K562 (cell line): ENCODE results near the gene TENM3. TPM values are rescaled to one million over a fixed set of nuclear protein-coding genes. Genes with fewer than 3 reads are reported as not detected.

Source experiments
- ATAC-seq: fragments of 200-7000 bp; cut with Tn5 transposase; 3 replicates; pipeline ENCODE4 v1.9.1; 2020; ENCODE audit warnings: moderate library complexity
- BruUV-seq: library from RNA; stranded (reverse); fragments of 400-500 nt; replicated peaks from 2 replicates; lab custom pipeline; 2021; lab: Mats Ljungman, UMichigan
- CTCF ChIA-PET: fragments of 300-600 bp; formaldehyde crosslinking; extraction: SDS; loops from one replicate; lab custom pipeline; 2021; ENCODE audit warnings: low intra/inter-chr PET ratio; lab: Yijun Ruan, JAX
- POLR2A ChIA-PET: fragments of 300-600, 350-650 bp; sonication (Branson Sonifier 250); formaldehyde crosslinking; extraction: SDS; loops from one replicate; lab custom pipeline; 2021; ENCODE audit warnings: antibody characterized with exemption, inconsistent platforms; lab: Yijun Ruan, JAX
- DNase-seq, 4 experiments: peaks; one replicate each; pipeline versions ENCODE4 v3.0.0 to v3.0.0-alpha.2; 2011 to 2018; ENCODE audit warnings: low spot score in 3 of 4, mixed read lengths in 3 of 4; ENCODE audit errors: extremely low read depth in 1 of 4
- FAIRE-seq: peaks from 2 replicates; lab custom pipeline; 2011; peaks lifted over from hg19 to GRCh38; lab: Jason Lieb, UNC
- H2AFZ ChIP-seq: 2 replicates; pipeline ENCODE4 v1.6.0; 2011; ENCODE audit warnings: low read depth, low read length, control low read depth, inconsistent platforms
- H3K27ac ChIP-seq: fragments of 200-600 bp; 3 replicates; pipeline ENCODE4 v1.8.0; 2011; ENCODE audit warnings: low read depth, mild to moderate bottlenecking, control low read depth, inconsistent platforms, low read length, moderate library complexity, mixed read lengths; ENCODE audit errors: extremely low read depth
- H3K27me3 ChIP-seq, 2 experiments: fragments of 300-600 bp in 1 of 2; 2 replicates in 1 of 2; 3 replicates in 1 of 2; pipeline versions ENCODE4 v1.6.0 to v1.8.0; 2011; ENCODE audit warnings: inconsistent platforms in 2 of 2, low read length in 2 of 2, mild to moderate bottlenecking in 1 of 2, mixed read lengths in 1 of 2, moderate library complexity in 1 of 2; ENCODE audit not compliant: control insufficient read depth in 2 of 2, insufficient read depth in 2 of 2
- H3K36me3 ChIP-seq: fragments of 300-600 bp; 3 replicates; pipeline ENCODE4 v1.8.0; 2011; ENCODE audit warnings: mild to moderate bottlenecking, low read length, inconsistent platforms; ENCODE audit not compliant: control insufficient read depth, insufficient read depth
- H3K4me1 ChIP-seq, 2 experiments: fragments of 200-600 bp in 1 of 2; replicated peaks in 1 of 2; 2 replicates in 1 of 2; 3 replicates in 1 of 2; pipeline versions ENCODE4 v1.5.1 to v1.8.0; 2011; ENCODE audit warnings: inconsistent platforms in 2 of 2, low read length in 2 of 2, mild to moderate bottlenecking in 1 of 2, mixed read lengths in 1 of 2, moderate library complexity in 1 of 2; ENCODE audit not compliant: control insufficient read depth in 2 of 2, insufficient read depth in 2 of 2
- H3K4me2 ChIP-seq: 2 replicates; pipeline ENCODE4 v1.6.1; 2011; ENCODE audit warnings: low read length, control low read depth, inconsistent platforms, mixed read lengths; ENCODE audit not compliant: insufficient read depth
- H3K4me3 ChIP-seq: fragments of 200-600 bp; sonication (generic), shearing (Covaris generic); 2 replicates; pipeline ENCODE4 v1.5.1; 2016; ENCODE audit warnings: control low read depth, inconsistent platforms
- H3K79me2 ChIP-seq: fragments of 200-600 bp; 3 replicates; pipeline ENCODE4 v1.8.0; 2011; ENCODE audit warnings: low read length, inconsistent platforms; ENCODE audit not compliant: control insufficient read depth, insufficient read depth
- H3K9ac ChIP-seq, 2 experiments: 2 replicates each; pipeline versions ENCODE4 v1.6.0 to v1.6.1; 2011; ENCODE audit warnings: low read depth in 2 of 2, low read length in 2 of 2, control low read depth in 1 of 2, inconsistent platforms in 1 of 2, mild to moderate bottlenecking in 1 of 2, mixed read lengths in 1 of 2; ENCODE audit not compliant: insufficient read depth in 1 of 2
- H3K9me1 ChIP-seq: one replicate; pipeline ENCODE4 v1.6.0; 2011; ENCODE audit warnings: inconsistent platforms, mild to moderate bottlenecking, low read length, moderate library complexity; ENCODE audit not compliant: control insufficient read depth, insufficient read depth
- H3K9me3 ChIP-seq: replicated peaks from 2 replicates; pipeline ENCODE4 v1.5.1; 2011; ENCODE audit warnings: low read depth, low read length, inconsistent platforms; ENCODE audit not compliant: control insufficient read depth, insufficient read depth
- H4K20me1 ChIP-seq: replicated peaks from 2 replicates; pipeline ENCODE4 v1.6.1; 2011; ENCODE audit warnings: low read length, inconsistent platforms, mixed read lengths; ENCODE audit not compliant: control insufficient read depth, insufficient read depth
- BCL6 ChIP-seq: fragments of 250-450 bp; sonication (Bioruptor Pico); IDR thresholded peaks from 2 replicates; pipeline ENCODE4 v1.4.0; 2020
- CBFA2T3 ChIP-seq: fragments of 450-650 bp; IDR thresholded peaks from 2 replicates; pipeline ENCODE4 v1.6.1; 2017
- EP400 ChIP-seq: fragments of 450-650 bp; IDR thresholded peaks from 2 replicates; pipeline ENCODE4 v1.6.1; 2017; ENCODE audit warnings: antibody characterized with exemption, mild to moderate bottlenecking, moderate library complexity
- HMGXB4 ChIP-seq: sonication (generic); formaldehyde crosslinking; IDR thresholded peaks from 2 replicates; pipeline ENCODE4 v1.8.1; 2023; ENCODE audit warnings: mild to moderate bottlenecking, missing genetic modification reagents
- MCM2 ChIP-seq: fragments of 450-650 bp; IDR thresholded peaks from 2 replicates; pipeline ENCODE4 v1.6.1; 2017; ENCODE audit warnings: low read depth, mild to moderate bottlenecking
- NR2C2 ChIP-seq, 2 experiments: fragments of 200-800 bp in 1 of 2; sonication (Bioruptor generic) in 1 of 2; sonication (generic) in 1 of 2; formaldehyde crosslinking in 1 of 2; IDR thresholded peaks; 2 replicates each; pipeline versions ENCODE4 v1.6.1 to v1.8.0; 2016 to 2022; ENCODE audit warnings: mild to moderate bottlenecking in 1 of 2, missing compliant biosample characterization in 1 of 2, missing genetic modification characterization in 1 of 2, missing genetic modification reagents in 1 of 2
- PPARD ChIP-seq: fragments of 250-450 bp; sonication (Bioruptor Pico); IDR thresholded peaks from 2 replicates; pipeline ENCODE4 v1.8.0; 2022; ENCODE audit warnings: inconsistent platforms, mild to moderate bottlenecking, moderate library complexity
- RBM39 ChIP-seq: fragments of 200-400 bp; formaldehyde crosslinking; optimal IDR thresholded peaks from 2 replicates; pipeline ENCODE3; 2018; ENCODE audit warnings: low read depth, low read length
- ZFP30 ChIP-seq: fragments of 250-450 bp; sonication (Bioruptor Pico); IDR thresholded peaks from 2 replicates; pipeline ENCODE4 v1.8.0; 2022; ENCODE audit warnings: moderate library complexity, mild to moderate bottlenecking, inconsistent platforms, borderline replicate concordance
- WGBS: fragments of 100-300 bp; shearing (Covaris generic); methylation state at CpG from one replicate; pipeline ENCODE4 v1.1.6; 2016; ENCODE audit warnings: low coverage, mixed read lengths; ENCODE audit not compliant: insufficient coverage; ENCODE audit errors: missing lambda C conversion rate; 5-methylcytosine and 5-hydroxymethylcytosine counted together
- in situ Hi-C: fragments of 300-500 bp; cut with MboI; formaldehyde crosslinking; loops from 4 replicates; pipeline ENCODE4 v1.15.0; 2018; ENCODE audit warnings: inconsistent platforms, mixed read lengths
- intact Hi-C: fragments of 100-400 bp; cut with micrococcal nuclease; formaldehyde crosslinking; loops from 2 replicates; pipeline ENCODE4 v1.14.2; 2022
- polyA plus RNA-seq, 8 experiments: library from polyadenylated mRNA; depleted of rRNA in 4 of 8; stranded (reverse) in 5 of 8; unstranded in 3 of 8; fragments of >200 nt; fragmentation: Nextera tagmentation in 2 of 8; fragmentation: Illumina TruSeq in 1 of 8; extraction: Ambion mirVana in 2 of 8; extraction: Trizol in 1 of 8; gene quantifications; 2 replicates each; pipeline versions ENCODE4 v1.2.1 to v1.2.3, GENCODE V29; 2011 to 2014; ENCODE audit warnings: inconsistent platforms in 1 of 8, missing spikeins in 1 of 8
- total RNA-seq, 7 experiments: library from RNA; depleted of rRNA in 6 of 7; stranded (reverse); fragments of >200 nt in 6 of 7; fragmentation: Illumina TruSeq in 2 of 7; extraction: Trizol in 2 of 7; gene quantifications; 2 replicates each; pipeline versions ENCODE4 v1.2.1 to v1.2.3, GENCODE V29; 2011 to 2021; ENCODE audit warnings: low replicate concordance in 1 of 7

The TENM3 gene
- total and polyA plus RNA-seq, 9 of the 15 experiments (the other 6 are each of a cell fraction or from before 2014, with no cell fraction given), result 0.01 to 0.02 TPM; not detected in 7

- no peak for TF ChIP-seq NR2C2 (CRISPR knock-in tag; IDR thresholded peaks at IDR 0.05)
- TF ChIP-seq NR2C2 (tag; IDR thresholded peaks at IDR 0.05), result no peak
These were observed 472.3 kb downstream of the TENM3 start (continued) for GRCh38 chr4:182715548-182715947.

DNA sequence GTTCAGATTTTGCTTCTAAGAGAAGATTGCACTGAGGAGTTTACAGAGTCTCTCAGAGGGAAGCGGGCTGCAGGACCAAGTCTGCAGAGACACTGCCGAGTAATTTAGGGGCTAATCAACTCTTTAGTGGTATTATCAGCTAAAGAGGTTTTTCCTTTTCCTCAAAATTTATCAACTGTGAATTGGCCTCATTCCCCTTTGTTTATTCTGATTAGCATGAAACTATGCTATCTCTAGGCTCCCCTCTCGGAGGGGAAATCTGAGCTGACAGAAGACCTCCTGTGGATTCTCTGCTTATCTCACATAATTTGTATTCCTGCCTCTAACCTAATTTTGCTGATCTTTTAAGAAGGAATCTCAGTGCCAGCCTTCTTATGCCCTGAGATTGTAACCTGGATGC, 473.0 kb downstream of the TENM3 start:
- Histone ChIP-seq H3K9me1 (no peaks in the 10 kb centered on the region), H3K4me2 (no peak overlapping the region), H3K36me3 (no peaks in the 10 kb centered on the region), H3K27me3 (peaks cover 0 to 3% of the 10 kb centered on the region in 2 experiments; a peak in 1 of 5 replicates), H3K27ac (no peak overlapping the region), H3K4me1 (no peaks in the 10 kb centered on the region), H3K9ac (no peak overlapping the region), H2AFZ (no peak overlapping the region), H3K4me3 (no peak overlapping the region), H4K20me1 (no peaks in the 10 kb centered on the region), H3K79me2 (no peaks in the 10 kb centered on the region), H3K9me3 (no peaks in the 10 kb centered on the region)
- 2% methylated on average over 3 of the region's 3 CpGs for whole genome bisulfite sequencing
- CTCF ChIA-PET, result no interaction called here
- ATAC-seq (no peak), DNase-seq (no peak), FAIRE-seq (no peak)
- intact Hi-C loops (no loop called here), in situ Hi-C loops (no loop called here)
- POLR2A ChIA-PET, result no interaction called here
- no TSS peak for BruUV-seq
- no peak for TF ChIP-seq EP400
- TF ChIP-seq CBFA2T3, result no peak
- TF ChIP-seq HMGXB4 (CRISPR knock-in tag), result no peak
- TF ChIP-seq RBM39, result no peak
- TF ChIP-seq ZFP30 (CRISPR knock-in tag), result no peak
- no peak for TF ChIP-seq BCL6 (CRISPR knock-in tag)
- TF ChIP-seq MCM2, result no peak
- no peak for TF ChIP-seq PPARD
